ENCODE measurements around the gene CEMP1.

GRCh38 chr16:2524339-2524938, 6.8 kb downstream of the CEMP1 start:
- TF ChIP-seq POLR2AphosphoS5 (IDR thresholded peaks at IDR 0.05; ENCODE audit: low read depth) = no peak
- TF ChIP-seq CTCF (IDR thresholded peaks at IDR 0.05; ENCODE audit: insufficient read depth, low read length) = no peak
- TF ChIP-seq SPI1 (IDR thresholded peaks at IDR 0.05; ENCODE audit: borderline replicate concordance, low read depth) = no peak
- TF ChIP-seq GABPA (IDR thresholded peaks at IDR 0.05; ENCODE audit: low read depth) = no peak
